Heart right ventricle (tissue), 16 donors: ENCODE measurements around the gene MUCL3. TPM values are rescaled to one million over a fixed set of nuclear protein-coding genes. Genes with fewer than 3 reads are reported as not detected.

Experiments used
- ATAC-seq, 8 donors: fragments of 200-7000 bp; cut with Tn5 transposase; one replicate each; pipeline ENCODE4 v1.9.1; 2020; ENCODE audit warnings: mild to moderate bottlenecking in 8 of 8, moderate library complexity in 8 of 8, moderate number of reproducible peaks in 1 of 8
- DNase-seq, 2 donors: peaks; one replicate each; pipeline ENCODE4 v3.0.0-alpha.2; 2020
- H3K27ac ChIP-seq, 10 donors: fragments of 200-600 bp; sonication (generic) in 2 of 10; one replicate each; pipeline versions ENCODE4 v1.5.0 to v1.8.0; 2020 to 2022; ENCODE audit warnings: mild to moderate bottlenecking in 3 of 10
- H3K27me3 ChIP-seq, 7 donors: fragments of 200-600 bp; one replicate each; pipeline ENCODE4 v1.8.0; 2021 to 2022; ENCODE audit warnings: mild to moderate bottlenecking in 2 of 7
- H3K36me3 ChIP-seq, 9 donors: fragments of 200-600 bp; sonication (generic) in 1 of 9; one replicate each; pipeline versions ENCODE4 v1.5.0 to v1.8.0; 2020 to 2022; ENCODE audit warnings: mild to moderate bottlenecking in 2 of 9
- H3K4me1 ChIP-seq, 9 donors: fragments of 200-600 bp; sonication (generic) in 1 of 9; one replicate each; pipeline versions ENCODE4 v1.5.0 to v1.8.0; 2020 to 2022; ENCODE audit warnings: mild to moderate bottlenecking in 4 of 9
- H3K4me3 ChIP-seq, 10 donors: fragments of 200-600 bp; sonication (generic) in 2 of 10; one replicate each; pipeline versions ENCODE4 v1.5.0 to v1.8.0; 2020 to 2022; ENCODE audit warnings: mild to moderate bottlenecking in 7 of 10, moderate library complexity in 2 of 10
- H3K9me3 ChIP-seq, 11 donors: fragments of 200-600 bp in 10 of 11; sonication (generic) in 2 of 11; one replicate each; pipeline versions ENCODE4 v1.5.0 to v1.8.0; 2013 to 2022; ENCODE audit warnings: mild to moderate bottlenecking in 2 of 11, control low read depth in 1 of 11, moderate library complexity in 1 of 11
- WGBS, 2 donors: extraction: QIAGEN DNeasy Blood & Tissue Kit; methylation state at CpG; one replicate each; pipeline ENCODE4 v1.1.7; 2013; ENCODE audit warnings: inconsistent platforms in 1 of 2; 5-methylcytosine and 5-hydroxymethylcytosine counted together
- intact Hi-C, 10 donors: fragments of 100-400 bp; cut with DNase I; formaldehyde crosslinking; loops; one replicate each; pipeline versions ENCODE4 v1.11.1 to v1.14.2; 2022
- polyA plus RNA-seq, 2 donors: library from polyadenylated mRNA; stranded (reverse); fragments of 200-250 nt; gene quantifications; one replicate each; pipeline ENCODE4 v1.2.3, GENCODE V29; 2013
- total RNA-seq, 10 donors: library from RNA; stranded (reverse); fragmentation: NEBNext Ultra II Directional in 3 of 10; extraction: Animal tissue kit (Norgen Biotek cat#: 25700) in 3 of 10; gene quantifications; one replicate each; pipeline versions ENCODE4 v1.2.1 to v1.2.4, GENCODE V29; 2021 to 2023
- TF ChIP-seq, protein P1 (sequence below), 9 donors: fragments of 200-600 bp; sonication (generic) in 2 of 9; IDR thresholded peaks; one replicate each; pipeline versions ENCODE4 v1.5.0 to v1.8.0; 2021 to 2022; ENCODE audit warnings: antibody characterized with exemption in 9 of 9, mild to moderate bottlenecking in 5 of 9, moderate library complexity in 1 of 9
- donor health status: Arrhythmogenic right ventricular cardiomyopathy.
- donor health status: ischemic (EF 13 %, LVEDD 7.1; RV severe dilation, severe dysfunction).
- donor health status: healthy with polysubstance abuse.
- donor health status: DM: no; HTN: yes; CAD: no.
- donor health status: DM: no; HTN: no; CAD: no.
- donor health status: ischemic (EF 25% LVEDD 6.9; RV normal size, moderate dysfunction).
- donor health status: ischemic (EF 25% LVEDD 5.7; RV mildly dilated, moderate dysfunction).
- donor health status: healthy.
- donor health status: DM: yes; HTN: yes; CAD: no.
- donor health status: Ischemic cardiomyopathy.
- donor health status: ischemic (EF 35%, LVEDD 5.7; RV mildly dilated, moderate dysfunction).
- donor health status: nonischemic (EF 11% LVEDD 7.7; RV severe dilation, severe dysfunction).
- donor health status: DM: yes; HTN: yes; CAD: no.
- donor health status: PGD.
- donor health status: ischemic (EF 29% LVEDD 5.4; RV normal size, mild dysfunction).
- donor health status: nonischemic (EF 23%, LVEDD 6.1; RV moderate dilation, normal function).

Gene MUCL3
- total and polyA plus RNA-seq, 12 donors, result 0.08 TPM; not detected in 11

DNA sequence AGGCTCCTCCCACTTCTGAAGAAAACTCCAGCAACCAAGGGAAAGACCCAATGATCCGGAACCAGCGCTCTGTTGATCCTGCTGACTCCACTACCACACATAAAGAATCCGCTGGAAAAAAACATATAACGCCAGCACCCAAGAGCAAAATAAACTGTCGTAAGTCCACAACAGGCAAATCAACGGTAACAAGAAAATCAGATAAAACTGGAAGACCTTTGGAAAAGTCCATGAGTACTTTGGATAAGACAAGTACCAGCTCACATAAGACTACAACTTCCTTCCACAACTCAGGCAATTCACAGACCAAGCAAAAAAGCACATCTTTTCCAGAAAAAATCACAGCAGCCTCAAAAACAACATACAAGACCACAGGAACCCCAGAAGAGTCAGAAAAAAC lies 8.0 kb downstream of the MUCL3 start:
- Histone ChIP-seq H3K36me3 (no peaks in the 10 kb centered on the region), H3K4me1 (no peaks in the 10 kb centered on the region), H3K9me3 (no peaks in the 10 kb centered on the region), H3K4me3 (no peak overlapping the region), H3K27ac (no peak overlapping the region), H3K27me3 (peaks cover 0 to 37% (median 0%) of the 10 kb centered on the region in 7 donors)
- intact Hi-C loops, result loop anchor here in 2 of 10 donors (5.0 to 10.0 kb wide), 2 partner anchors 93 to 96 kb away; no protein-coding TSS in a partner anchor
- TF ChIP-seq, protein P1, sequence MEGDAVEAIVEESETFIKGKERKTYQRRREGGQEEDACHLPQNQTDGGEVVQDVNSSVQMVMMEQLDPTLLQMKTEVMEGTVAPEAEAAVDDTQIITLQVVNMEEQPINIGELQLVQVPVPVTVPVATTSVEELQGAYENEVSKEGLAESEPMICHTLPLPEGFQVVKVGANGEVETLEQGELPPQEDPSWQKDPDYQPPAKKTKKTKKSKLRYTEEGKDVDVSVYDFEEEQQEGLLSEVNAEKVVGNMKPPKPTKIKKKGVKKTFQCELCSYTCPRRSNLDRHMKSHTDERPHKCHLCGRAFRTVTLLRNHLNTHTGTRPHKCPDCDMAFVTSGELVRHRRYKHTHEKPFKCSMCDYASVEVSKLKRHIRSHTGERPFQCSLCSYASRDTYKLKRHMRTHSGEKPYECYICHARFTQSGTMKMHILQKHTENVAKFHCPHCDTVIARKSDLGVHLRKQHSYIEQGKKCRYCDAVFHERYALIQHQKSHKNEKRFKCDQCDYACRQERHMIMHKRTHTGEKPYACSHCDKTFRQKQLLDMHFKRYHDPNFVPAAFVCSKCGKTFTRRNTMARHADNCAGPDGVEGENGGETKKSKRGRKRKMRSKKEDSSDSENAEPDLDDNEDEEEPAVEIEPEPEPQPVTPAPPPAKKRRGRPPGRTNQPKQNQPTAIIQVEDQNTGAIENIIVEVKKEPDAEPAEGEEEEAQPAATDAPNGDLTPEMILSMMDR (IDR thresholded peaks at IDR 0.05), result no peak
- ATAC-seq (no peak), DNase-seq (no peak)
- 94 to 96% methylated on average over 6 of the region's 6 CpGs for WGBS, 2 donors

DNA sequence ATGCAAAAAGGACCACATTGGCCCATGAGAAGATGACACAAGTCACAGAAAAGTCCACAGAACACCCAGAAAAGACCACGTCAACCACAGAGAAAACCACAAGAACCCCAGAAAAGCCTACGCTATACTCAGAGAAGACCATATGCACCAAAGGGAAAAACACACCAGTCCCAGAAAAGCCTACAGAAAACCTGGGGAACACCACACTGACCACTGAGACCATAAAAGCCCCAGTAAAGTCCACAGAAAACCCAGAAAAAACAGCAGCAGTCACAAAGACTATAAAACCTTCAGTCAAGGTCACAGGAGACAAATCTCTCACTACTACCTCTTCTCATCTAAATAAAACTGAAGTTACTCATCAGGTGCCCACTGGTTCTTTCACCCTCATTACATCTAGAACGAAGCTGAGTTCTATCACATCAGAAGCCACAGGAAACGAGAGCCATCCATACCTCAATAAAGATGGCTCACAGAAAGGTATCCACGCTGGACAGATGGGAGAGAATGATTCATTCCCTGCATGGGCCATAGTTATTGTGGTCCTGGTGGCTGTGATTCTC lies 11.2 kb downstream of the MUCL3 start:
- H3K9me3 ChIP-seq, result no peaks in the 10 kb centered on the region

DNA sequence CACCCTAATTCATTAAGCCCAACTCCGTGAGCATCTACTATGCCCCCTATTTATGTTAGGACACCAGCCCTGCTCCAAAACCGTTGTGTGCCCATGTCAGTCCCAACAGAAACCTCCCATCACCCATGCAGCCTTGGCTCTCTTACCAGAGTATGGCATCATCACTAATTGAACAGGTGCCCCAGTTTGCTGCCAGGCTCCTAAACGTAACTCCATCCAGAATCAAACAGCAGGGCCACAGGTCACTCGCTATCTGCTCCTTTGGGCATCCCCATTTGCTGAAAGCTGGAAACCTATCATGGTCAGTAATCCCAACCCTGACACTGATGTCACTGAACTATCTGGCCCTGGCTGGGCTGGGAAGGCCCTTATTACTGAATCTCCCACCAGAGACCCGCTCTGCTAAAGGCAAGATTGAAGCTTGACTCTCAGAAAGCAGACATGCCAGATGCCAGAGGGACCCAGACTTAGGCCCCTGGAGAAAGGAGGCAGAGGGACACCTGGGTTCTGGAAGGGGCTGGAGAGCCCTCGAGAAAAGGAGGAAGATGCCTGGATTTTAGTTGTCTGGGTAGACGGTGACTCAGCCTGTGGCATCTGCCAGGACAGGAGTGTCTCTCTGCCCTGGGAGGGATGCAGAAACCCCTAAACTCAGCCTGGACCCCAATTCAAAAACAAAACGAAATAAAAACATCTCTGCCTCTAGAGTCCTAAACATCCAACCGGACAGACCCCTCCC lies 14.0 kb downstream of the MUCL3 start:
- Histone ChIP-seq H3K4me1 (peaks cover 0 to 18% (median 14%) of the 10 kb centered on the region in 9 donors), H3K9me3 (no peaks in the 10 kb centered on the region), H3K27me3 (peaks cover 0 to 82% (median 5%) of the 10 kb centered on the region in 7 donors), H3K36me3 (no peaks in the 10 kb centered on the region), H3K4me3 (peak overlapping the region in 9 of 10 donors; percentile 30 to 60 (median 51)), H3K27ac (peak overlapping the region in 5 of 10 donors; percentile 10 to 47 (median 41))
- ATAC-seq (peak in 5 of 8 donors; percentile 3 to 40 (median 20)), DNase-seq (no peak)
- intact Hi-C loops, result no loop called here
- TF ChIP-seq, protein P1 (IDR thresholded peaks at IDR 0.05), result no peak
- WGBS, 2 donors, result 60 to 73% methylated on average over 9 of the region's 9 CpGs

More for the DNA sequence above, 11.2 kb downstream of the MUCL3 start:
- Histone ChIP-seq H3K4me1 (peaks cover 0 to 18% (median 14%) of the 10 kb centered on the region in 9 donors), H3K4me3 (no peak overlapping the region), H3K36me3 (no peaks in the 10 kb centered on the region), H3K27me3 (peaks cover 0 to 55% (median 0%) of the 10 kb centered on the region in 7 donors), H3K27ac (no peak overlapping the region)
- ATAC-seq, result no peak
- 80 to 91% methylated on average over 5 of the region's 5 CpGs for WGBS, 2 donors
- no peak for DNase-seq
- intact Hi-C loops, result no loop called here
- TF ChIP-seq, protein P1 (IDR thresholded peaks at IDR 0.05), result no peak

DNA sequence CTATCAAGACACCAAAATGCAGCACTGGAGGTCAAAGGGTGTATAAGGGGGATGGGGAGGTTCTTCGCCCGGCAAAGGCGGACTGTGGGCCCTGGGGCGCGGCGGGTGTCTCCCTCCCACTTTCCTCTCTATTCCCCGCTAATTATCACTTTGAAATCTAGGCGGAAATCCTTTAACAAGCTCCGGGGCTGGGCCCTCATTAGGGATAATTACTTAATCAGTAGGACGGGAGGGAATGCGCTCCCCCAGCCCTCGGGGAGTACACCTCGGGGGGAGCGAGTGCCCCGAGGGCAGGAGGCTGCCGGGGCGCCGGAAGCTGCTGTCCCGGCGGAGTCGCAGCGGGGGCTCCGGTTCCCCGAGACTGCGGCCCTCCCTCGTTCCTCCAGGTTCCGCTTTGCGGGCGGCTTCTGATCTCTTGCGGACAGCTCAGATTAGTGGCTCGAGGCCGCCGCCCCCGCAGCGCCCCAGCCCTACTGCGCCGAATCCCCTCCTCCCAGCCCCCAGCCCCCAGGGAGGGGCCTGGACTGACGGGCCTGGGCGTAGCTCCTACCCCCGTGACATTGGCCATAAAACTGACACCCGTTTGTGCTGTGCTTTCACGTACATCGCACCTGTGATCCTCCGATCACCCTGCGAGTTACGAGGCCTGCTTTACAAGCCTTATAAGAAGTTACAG lies 14.7 kb downstream of the MUCL3 start:
- intact Hi-C loops, result no loop called here
- peak; percentile 79 to 94 (median 88) for ATAC-seq
- peak overlapping the region in 7 of 10 donors; percentile 10 to 47 (median 39) for H3K27ac ChIP-seq
- 7 to 10% methylated on average over 46 of the region's 46 CpGs for WGBS, 2 donors
- no peaks in the 10 kb centered on the region for H3K9me3 ChIP-seq
- peaks cover 0 to 18% (median 14%) of the 10 kb centered on the region in 9 donors for H3K4me1 ChIP-seq
- no peaks in the 10 kb centered on the region for H3K36me3 ChIP-seq
- H3K27me3 ChIP-seq, result peaks cover 0 to 85% (median 5%) of the 10 kb centered on the region in 7 donors
- peak overlapping the region; percentile 25 to 60 (median 50) for H3K4me3 ChIP-seq
- TF ChIP-seq, protein P1 (IDR thresholded peaks at IDR 0.05), result no peak
- peak; percentile 58 to 62 for DNase-seq
